Measurements from ENCODE around the gene CDH2.

CDH2 gene

GRCh38 chr18:28167835-28168349 lies 9.0 kb downstream of the CDH2 start:
- DNase-seq, result no peak

- no peak for DNase-seq
Observed at GRCh38 chr18:28164771-28165483, 12.0 kb downstream of the CDH2 start.

- DNase-seq, result no peak
Observed at GRCh38 chr18:28163201-28163775, 13.6 kb downstream of the CDH2 start.

- DNase-seq, result no peak
Observed at GRCh38 chr18:28161608-28162599, 15.0 kb downstream of the CDH2 start.

GRCh38 chr18:28159055-28159454 lies 17.9 kb downstream of the CDH2 start:
- no peak for DNase-seq

- no peak for DNase-seq
Observed at GRCh38 chr18:28158083-28158581, 18.8 kb downstream of the CDH2 start.

GRCh38 chr18:28153485-28154065 lies 23.4 kb downstream of the CDH2 start:
- no peak for DNase-seq

GRCh38 chr18:28152754-28153153 lies 24.2 kb downstream of the CDH2 start:
- no peak for DNase-seq

- no peak for DNase-seq
Observed at GRCh38 chr18:28152354-28152753, 24.6 kb downstream of the CDH2 start.

- DNase-seq, result no peak
Observed at GRCh38 chr18:28151434-28151833, 25.5 kb downstream of the CDH2 start.

- DNase-seq, result no peak
Observed at GRCh38 chr18:28150925-28151324, 26.0 kb downstream of the CDH2 start.

- no peak for DNase-seq
Observed at GRCh38 chr18:28149810-28150420, 27.0 kb downstream of the CDH2 start.

- DNase-seq, result no peak
Observed at GRCh38 chr18:28147674-28148171, 29.2 kb downstream of the CDH2 start.

- DNase-seq, result no peak
Observed at GRCh38 chr18:28143725-28144124, 33.2 kb downstream of the CDH2 start.

GRCh38 chr18:28138816-28139215 lies 38.1 kb downstream of the CDH2 start:
- no peak for DNase-seq

GRCh38 chr18:28136071-28136470 lies 40.9 kb downstream of the CDH2 start:
- no peak for DNase-seq

GRCh38 chr18:28134774-28135173 lies 42.2 kb downstream of the CDH2 start:
- DNase-seq, result no peak

GRCh38 chr18:28132084-28132483 lies 44.8 kb downstream of the CDH2 start:
- no peak for DNase-seq

- DNase-seq, result no peak
Observed at GRCh38 chr18:28128659-28128980, 48.3 kb downstream of the CDH2 start.

- DNase-seq, result no peak
Observed at GRCh38 chr18:28127763-28128658, 48.9 kb downstream of the CDH2 start.

- no peak for DNase-seq
Observed at GRCh38 chr18:28127228-28127627, 49.7 kb downstream of the CDH2 start.

Measured in stimulated activated CD4-positive, alpha-beta T cell treated with anti-CD3 and anti-CD28 coated beads, Interleukin-12 subunit alpha, Interleukin-12 subunit beta, amount 100 ng/mL, for 4 hours (primary cell).